Neuronal stem cell (in vitro differentiated cells): ENCODE data around the gene SFMBT2.
A peak's percentile ranks its signal among the peaks of the same experiment; 100 is the strongest.

Experiments
- DNase-seq: peaks from one replicate; pipeline ENCODE4 v3.0.0-alpha.2; 2013; ENCODE audit warnings: low spot score
- H2AFZ ChIP-seq: one replicate; pipeline ENCODE4 v1.6.1; 2013; ENCODE audit warnings: mild to moderate bottlenecking, low read length, inconsistent platforms
- H2AK5ac ChIP-seq: 2 replicates; pipeline ENCODE4 v1.6.1; 2013; ENCODE audit warnings: low read depth, mild to moderate bottlenecking, inconsistent platforms, low read length, moderate library complexity, mixed read lengths
- H2BK120ac ChIP-seq: 2 replicates; pipeline ENCODE4 v1.6.1; 2013; ENCODE audit warnings: low read depth, mild to moderate bottlenecking, inconsistent platforms, low read length, moderate library complexity, mixed read lengths
- H2BK12ac ChIP-seq: one replicate; pipeline ENCODE4 v1.6.1; 2013; ENCODE audit warnings: low read length, inconsistent platforms
- H2BK15ac ChIP-seq: 2 replicates; pipeline ENCODE4 v1.6.1; 2013; ENCODE audit warnings: mild to moderate bottlenecking, low read length, inconsistent platforms, mixed read lengths
- H2BK5ac ChIP-seq: one replicate; pipeline ENCODE4 v1.6.1; 2013; ENCODE audit warnings: inconsistent platforms, mild to moderate bottlenecking, low read length, moderate library complexity
- H3K14ac ChIP-seq: one replicate; pipeline ENCODE4 v1.6.1; 2013; ENCODE audit warnings: low read length, inconsistent platforms
- H3K18ac ChIP-seq: 2 replicates; pipeline ENCODE4 v1.6.1; 2013; ENCODE audit warnings: low read length, inconsistent platforms
- H3K23ac ChIP-seq: 2 replicates; pipeline ENCODE4 v1.6.1; 2013; ENCODE audit warnings: low read depth, mild to moderate bottlenecking, mixed read lengths, low read length, inconsistent platforms; ENCODE audit not compliant: poor library complexity
- H3K27ac ChIP-seq: replicated peaks from 3 replicates; pipeline ENCODE4 v1.5.1; 2013; ENCODE audit warnings: low read length, inconsistent platforms
- H3K27me3 ChIP-seq, 3 experiments: 2 replicates each; pipeline ENCODE4 v1.6.1; 2013; ENCODE audit warnings: low read length in 3 of 3, mild to moderate bottlenecking in 2 of 3, inconsistent platforms in 1 of 3, low read depth in 1 of 3, mixed read lengths in 1 of 3, moderate library complexity in 1 of 3; ENCODE audit not compliant: control insufficient read depth in 3 of 3, insufficient read depth in 3 of 3
- H3K36me3 ChIP-seq, 2 donors: replicated peaks in 1 of 2; 2 replicates each; pipeline ENCODE4 v1.6.1; 2013; ENCODE audit warnings: low read length in 2 of 2; ENCODE audit not compliant: control insufficient read depth in 2 of 2, insufficient read depth in 2 of 2
- H3K4ac ChIP-seq: 2 replicates; pipeline ENCODE4 v1.6.1; 2013; ENCODE audit warnings: inconsistent platforms, mild to moderate bottlenecking, low read length, moderate library complexity
- H3K4me1 ChIP-seq, 2 donors: 1 replicate in 1 of 2; 2 replicates in 1 of 2; pipeline ENCODE4 v1.6.1; 2013; ENCODE audit warnings: low read length in 2 of 2, low read depth in 1 of 2; ENCODE audit not compliant: control insufficient read depth in 2 of 2, insufficient read depth in 1 of 2
- H3K4me2 ChIP-seq: one replicate; pipeline ENCODE4 v1.6.1; 2013; ENCODE audit warnings: mild to moderate bottlenecking, low read length, inconsistent platforms; ENCODE audit not compliant: insufficient read depth, poor library complexity, severe bottlenecking
- H3K4me3 ChIP-seq, 2 donors: 2 replicates each; pipeline ENCODE4 v1.5.1; 2013; ENCODE audit warnings: low read length in 2 of 2, mild to moderate bottlenecking in 2 of 2, inconsistent platforms in 1 of 2, moderate library complexity in 1 of 2
- H3K79me1 ChIP-seq: one replicate; pipeline ENCODE4 v1.6.1; 2013; ENCODE audit warnings: low read depth, mild to moderate bottlenecking, inconsistent platforms, low read length, moderate library complexity
- H3K9ac ChIP-seq: one replicate; pipeline ENCODE4 v1.6.1; 2013; ENCODE audit warnings: mild to moderate bottlenecking, low read depth, low read length, inconsistent platforms; ENCODE audit not compliant: poor library complexity
- H3K9me3 ChIP-seq, 2 donors: replicated peaks in 1 of 2; 2 replicates each; pipeline versions ENCODE3 to v1.6.1; 2013; ENCODE audit warnings: low read length in 2 of 2, mild to moderate bottlenecking in 2 of 2, inconsistent platforms in 1 of 2, low read depth in 1 of 2, mixed read lengths in 1 of 2, moderate library complexity in 1 of 2; ENCODE audit not compliant: control insufficient read depth in 2 of 2, insufficient read depth in 1 of 2
- H4K8ac ChIP-seq: one replicate; pipeline ENCODE4 v1.6.1; 2013; ENCODE audit warnings: low read depth, mild to moderate bottlenecking, inconsistent platforms, low read length, moderate library complexity
- H4K91ac ChIP-seq: one replicate; pipeline ENCODE4 v1.6.1; 2013; ENCODE audit warnings: low read length, low read depth, mild to moderate bottlenecking, inconsistent platforms; ENCODE audit not compliant: poor library complexity
- WGBS, 2 donors: extraction: QIAGEN DNeasy Blood & Tissue Kit; methylation state at CpG; one replicate each; pipeline ENCODE4 v1.1.7; 2013; ENCODE audit warnings: missing lambda C conversion rate in 2 of 2, mixed read lengths in 1 of 2; ENCODE audit not compliant: insufficient read length in 2 of 2, insufficient replicate concordance in 1 of 2; ENCODE audit errors: extremely low coverage in 2 of 2; 5-methylcytosine and 5-hydroxymethylcytosine counted together

The SFMBT2 gene

DNA sequence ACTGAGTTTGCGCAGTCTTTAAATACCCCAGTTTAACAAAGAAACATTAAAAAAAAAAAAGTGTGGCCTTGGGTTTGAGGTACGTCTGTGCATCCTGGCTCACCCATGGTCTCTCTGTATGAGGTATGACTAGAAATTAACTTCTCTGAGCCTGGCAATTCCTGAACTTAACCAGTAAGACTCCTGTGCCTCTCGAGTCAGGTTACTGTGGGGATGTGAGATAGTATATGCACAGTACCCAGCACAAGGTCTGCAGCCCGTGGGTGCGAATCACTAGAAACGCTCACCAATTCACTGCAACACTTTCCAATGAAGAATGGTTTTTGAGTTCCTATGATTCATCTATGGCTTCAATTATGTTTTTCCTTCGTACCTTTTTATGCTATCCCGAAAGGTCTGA, 149.9 kb downstream of the SFMBT2 start:
- no peaks in the 10 kb centered on the region for H3K79me1 ChIP-seq
- no peak overlapping the region for H2BK120ac ChIP-seq
- no peaks in the 10 kb centered on the region for H3K9me3 ChIP-seq
- H3K4ac ChIP-seq, result no peak overlapping the region
- H4K8ac ChIP-seq, result no peak overlapping the region
- H3K36me3 ChIP-seq, result no peaks in the 10 kb centered on the region
- no peak overlapping the region for H4K91ac ChIP-seq
- no peak overlapping the region for H3K4me3 ChIP-seq
- no peak for DNase-seq
- no CpG with 5 or more reads among the region's 8 CpGs for WGBS, 2 donors
- H3K9ac ChIP-seq, result no peak overlapping the region
- H3K27ac ChIP-seq, result no peak overlapping the region
- peaks cover 3 to 13% of the 10 kb centered on the region in 2 donors for H3K4me1 ChIP-seq
- no peak overlapping the region for H2BK15ac ChIP-seq
- H3K14ac ChIP-seq, result no peak overlapping the region
- H3K27me3 ChIP-seq, result no peaks in the 10 kb centered on the region
- H3K18ac ChIP-seq, result no peak overlapping the region
- no peak overlapping the region for H3K23ac ChIP-seq
- H3K4me2 ChIP-seq, result no peak overlapping the region
- H2BK5ac ChIP-seq, result no peak overlapping the region
- no peak overlapping the region for H2BK12ac ChIP-seq
- no peak overlapping the region for H2AFZ ChIP-seq
- H2AK5ac ChIP-seq, result no peak overlapping the region

DNA sequence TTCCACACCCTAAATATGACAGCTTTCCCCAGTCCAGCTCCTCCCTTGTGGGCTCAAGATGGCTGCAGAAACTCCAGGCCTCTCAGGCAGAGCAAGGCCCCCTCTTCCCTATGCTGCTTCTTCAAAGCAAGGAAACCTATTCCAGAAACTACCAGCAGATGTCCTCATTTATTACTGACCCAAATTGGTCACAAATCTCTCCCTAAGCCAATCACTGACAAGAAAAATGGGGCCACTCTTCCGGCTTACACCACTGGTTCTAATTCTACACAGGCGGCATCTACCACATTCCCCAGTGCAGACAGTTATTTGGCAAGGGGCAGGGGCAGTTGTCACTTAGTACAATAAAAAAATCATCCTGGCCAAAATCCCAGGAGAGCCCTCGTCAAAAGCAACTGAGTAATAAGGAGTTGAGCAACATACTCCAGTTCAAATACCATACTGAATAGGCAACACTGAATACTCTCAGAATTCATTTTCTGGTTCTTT, 150.4 kb downstream of the SFMBT2 start:
- H3K9me3 ChIP-seq, result no peaks in the 10 kb centered on the region
- H3K4me3 ChIP-seq, result no peak overlapping the region
- no peak overlapping the region for H3K23ac ChIP-seq
- no peak overlapping the region for H4K8ac ChIP-seq
- H3K9ac ChIP-seq, result no peak overlapping the region
- WGBS, 2 donors, result no CpG with 5 or more reads among the region's 3 CpGs
- H2AFZ ChIP-seq, result peak overlapping the region; percentile 22
- H3K79me1 ChIP-seq, result no peaks in the 10 kb centered on the region
- DNase-seq, result peak; percentile 38
- no peak overlapping the region for H3K18ac ChIP-seq
- H3K27me3 ChIP-seq, result no peaks in the 10 kb centered on the region
- H3K4me1 ChIP-seq, result peaks cover 3 to 13% of the 10 kb centered on the region in 2 donors
- no peak overlapping the region for H2BK5ac ChIP-seq
- H3K14ac ChIP-seq, result no peak overlapping the region
- H3K36me3 ChIP-seq, result no peaks in the 10 kb centered on the region
- H2BK15ac ChIP-seq, result no peak overlapping the region
- no peak overlapping the region for H2BK120ac ChIP-seq
- no peak overlapping the region for H2BK12ac ChIP-seq
- no peak overlapping the region for H3K27ac ChIP-seq
- H3K4ac ChIP-seq, result no peak overlapping the region
- H4K91ac ChIP-seq, result no peak overlapping the region
- H2AK5ac ChIP-seq, result no peak overlapping the region
- no peak overlapping the region for H3K4me2 ChIP-seq

DNA sequence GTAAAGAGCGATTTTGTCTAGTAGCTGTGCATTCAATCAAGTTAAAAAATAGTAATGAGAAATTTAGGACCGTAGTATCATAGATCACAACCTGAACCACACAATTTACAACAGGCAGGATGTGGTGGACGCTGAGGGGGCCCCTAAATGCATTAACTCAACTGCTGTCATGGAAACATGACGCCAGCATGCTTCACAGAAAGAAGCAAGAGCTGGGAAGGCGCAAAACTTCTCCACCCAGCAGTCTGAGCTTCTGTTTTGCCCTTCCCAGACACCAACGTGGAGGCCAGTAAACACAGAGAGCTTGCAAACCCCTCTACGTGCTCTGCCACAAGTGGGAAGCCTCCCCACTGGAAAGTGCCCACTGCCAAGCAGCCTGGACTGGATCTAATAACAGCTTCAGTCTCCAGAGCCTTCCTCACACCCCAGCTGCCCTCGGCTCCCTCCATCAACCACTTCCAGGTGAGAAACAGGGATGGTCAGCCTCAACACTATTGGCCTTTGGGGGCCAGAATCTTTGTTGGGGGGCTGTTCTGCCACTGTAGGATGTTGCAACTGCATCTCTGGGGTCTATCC, 151.8 kb downstream of the SFMBT2 start:
- H3K18ac ChIP-seq, result no peak overlapping the region
- no peak overlapping the region for H2BK12ac ChIP-seq
- no peaks in the 10 kb centered on the region for H3K36me3 ChIP-seq
- H3K4me3 ChIP-seq, result no peak overlapping the region
- no CpG with 5 or more reads among the region's 8 CpGs for WGBS, 2 donors
- H2AFZ ChIP-seq, result peak overlapping the region; percentile 24
- no peak for DNase-seq
- H3K4me1 ChIP-seq, result peaks cover under 1 to 10% of the 10 kb centered on the region in 2 donors
- H2BK15ac ChIP-seq, result no peak overlapping the region
- no peak overlapping the region for H3K27ac ChIP-seq
- H2BK5ac ChIP-seq, result no peak overlapping the region
- no peak overlapping the region for H3K4me2 ChIP-seq
- H3K14ac ChIP-seq, result no peak overlapping the region
- no peaks in the 10 kb centered on the region for H3K27me3 ChIP-seq
- no peak overlapping the region for H3K9ac ChIP-seq
- no peak overlapping the region for H3K23ac ChIP-seq
- no peaks in the 10 kb centered on the region for H3K9me3 ChIP-seq
- H4K91ac ChIP-seq, result no peak overlapping the region
- no peak overlapping the region for H2BK120ac ChIP-seq
- H2AK5ac ChIP-seq, result no peak overlapping the region
- H3K79me1 ChIP-seq, result no peaks in the 10 kb centered on the region
- H3K4ac ChIP-seq, result no peak overlapping the region
- no peak overlapping the region for H4K8ac ChIP-seq

DNA sequence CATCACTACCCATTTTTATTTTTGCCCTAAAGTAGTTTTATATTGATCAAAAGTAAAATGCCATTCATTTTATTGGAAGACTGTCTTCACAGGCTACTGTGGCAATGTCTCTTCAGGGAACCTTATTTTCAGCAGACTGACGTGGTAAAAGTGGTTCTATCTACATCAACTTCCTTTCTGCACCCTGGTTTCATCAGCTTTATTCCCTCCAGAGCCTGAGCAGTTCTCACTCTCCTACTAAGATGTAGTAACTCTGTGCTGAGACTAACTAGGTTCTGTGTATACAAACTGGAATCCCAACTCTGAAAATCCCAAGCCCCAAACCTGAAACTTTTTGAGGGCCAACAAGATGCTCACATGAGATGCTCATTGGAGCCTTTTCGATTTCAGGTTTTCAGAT, 155.3 kb downstream of the SFMBT2 start:
- H2BK12ac ChIP-seq, result no peak overlapping the region
- H3K27ac ChIP-seq, result no peak overlapping the region
- H4K91ac ChIP-seq, result no peak overlapping the region
- no peak overlapping the region for H4K8ac ChIP-seq
- no peak overlapping the region for H2AFZ ChIP-seq
- no peak overlapping the region for H3K4ac ChIP-seq
- no CpG with 5 or more reads among the region's 2 CpGs for WGBS, 2 donors
- H3K79me1 ChIP-seq, result no peaks in the 10 kb centered on the region
- H3K14ac ChIP-seq, result no peak overlapping the region
- H2BK15ac ChIP-seq, result no peak overlapping the region
- H3K27me3 ChIP-seq, result no peaks in the 10 kb centered on the region
- H2AK5ac ChIP-seq, result no peak overlapping the region
- no peaks in the 10 kb centered on the region for H3K36me3 ChIP-seq
- H3K23ac ChIP-seq, result no peak overlapping the region
- no peak overlapping the region for H3K4me2 ChIP-seq
- no peak overlapping the region for H3K9ac ChIP-seq
- no peak for DNase-seq
- no peak overlapping the region for H2BK5ac ChIP-seq
- H3K4me3 ChIP-seq, result no peak overlapping the region
- no peak overlapping the region for H2BK120ac ChIP-seq
- H3K18ac ChIP-seq, result no peak overlapping the region
- peaks cover 0 to 10% of the 10 kb centered on the region in 2 donors for H3K4me1 ChIP-seq
- H3K9me3 ChIP-seq, result no peaks in the 10 kb centered on the region
